GM12878 (cell line): Measurements from ENCODE around the gene PDIK1L. TPM values are rescaled to one million over a fixed set of nuclear protein-coding genes. Genes with fewer than 3 reads are reported as not detected.

Source experiments
- CHD4 ChIP-seq: fragments of 200-600 bp; sonication (generic); IDR thresholded peaks from 2 replicates; pipeline ENCODE4 v1.6.1; 2016; ENCODE audit warnings: mild to moderate bottlenecking
- FOXM1 ChIP-seq: IDR thresholded peaks from 2 replicates; pipeline ENCODE4 v1.6.1; 2012; ENCODE audit warnings: low read depth, mild to moderate bottlenecking, inconsistent platforms, low read length, moderate library complexity
- IRF5 ChIP-seq: fragments of 450-650 bp; IDR thresholded peaks from 2 replicates; pipeline ENCODE4 v1.6.1; 2017; ENCODE audit warnings: borderline replicate concordance
- TARDBP ChIP-seq: IDR thresholded peaks from 2 replicates; pipeline ENCODE4 v1.6.1; 2016; ENCODE audit warnings: borderline replicate concordance
- ZNF687 ChIP-seq: fragments of 450-650 bp; IDR thresholded peaks from 2 replicates; pipeline ENCODE4 v1.6.1; 2017; ENCODE audit warnings: mild to moderate bottlenecking, moderate library complexity
- polyA plus RNA-seq, 11 experiments: library from polyadenylated mRNA; depleted of rRNA in 4 of 11; unstranded in 6 of 11; stranded (reverse) in 5 of 11; fragments of >200 nt; fragmentation: Nextera tagmentation in 4 of 11; fragmentation: Illumina TruSeq in 1 of 11; extraction: Ambion mirVana in 4 of 11; extraction: Trizol in 1 of 11; gene quantifications; 1 replicate in 1 of 11; 2 replicates in 10 of 11; pipeline versions ENCODE4 v1.2.1 to v1.2.3, GENCODE V29; 2011 to 2016; ENCODE audit warnings: inconsistent platforms in 2 of 11, missing spikeins in 2 of 11, low read depth in 1 of 11
- total RNA-seq, 4 experiments: library from RNA; depleted of rRNA in 3 of 4; stranded (reverse); fragments of >200 nt in 3 of 4; fragmentation: Illumina TruSeq in 1 of 4; extraction: Trizol in 1 of 4; gene quantifications; 2 replicates each; pipeline versions ENCODE4 v1.2.1 to v1.2.3, GENCODE V29; 2013 to 2021

Gene PDIK1L
- total and polyA plus RNA-seq, 10 of the 15 experiments (the other 5 are each of a cell fraction or from before 2014, with no cell fraction given): 4.0 to 15.9 (median 10.5) TPM

- no peak for TF ChIP-seq FOXM1
- TF ChIP-seq IRF5: no peak
- TF ChIP-seq CHD4: no peak
- no peak for TF ChIP-seq ZNF687
- no peak for TF ChIP-seq TARDBP
- TF ChIP-seq, all 136 proteins: peak for 0
Observed at GRCh38 chr1:26109229-26110164, 2.1 kb upstream of the PDIK1L start (continued).
